GM12801 (cell line): ENCODE results near the gene IFT57.

ENCODE experiments used
- CTCF ChIP-seq: IDR thresholded peaks from one replicate; pipeline ENCODE4 v1.5.1; 2011; ENCODE audit warnings: control low read depth; ENCODE audit not compliant: insufficient read length; ENCODE audit errors: extremely low read depth

The IFT57 gene

DNA sequence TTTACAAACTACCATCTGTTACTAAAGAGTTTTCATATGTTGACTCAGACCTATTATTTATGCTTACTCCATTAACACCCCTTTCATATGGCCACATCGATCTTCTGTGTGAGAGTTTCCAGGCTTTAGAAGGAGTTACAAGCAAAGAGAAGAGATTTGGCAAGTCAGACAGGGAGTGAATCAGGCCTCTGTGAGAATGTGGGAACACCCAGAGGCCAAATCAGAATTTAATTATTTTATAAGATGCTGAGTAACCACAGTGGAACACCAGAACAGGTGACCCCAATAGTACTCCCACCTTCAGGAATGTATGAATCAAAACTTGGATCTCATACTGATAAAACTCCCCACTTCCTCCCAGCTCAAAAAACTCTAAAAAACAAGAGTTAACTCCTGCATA, 42.0 kb downstream of the IFT57 start:
- no peak for TF ChIP-seq CTCF

- no peak for TF ChIP-seq CTCF
Measured at GRCh38 chr3:108178676-108179075, 43.5 kb downstream of the IFT57 start.

DNA sequence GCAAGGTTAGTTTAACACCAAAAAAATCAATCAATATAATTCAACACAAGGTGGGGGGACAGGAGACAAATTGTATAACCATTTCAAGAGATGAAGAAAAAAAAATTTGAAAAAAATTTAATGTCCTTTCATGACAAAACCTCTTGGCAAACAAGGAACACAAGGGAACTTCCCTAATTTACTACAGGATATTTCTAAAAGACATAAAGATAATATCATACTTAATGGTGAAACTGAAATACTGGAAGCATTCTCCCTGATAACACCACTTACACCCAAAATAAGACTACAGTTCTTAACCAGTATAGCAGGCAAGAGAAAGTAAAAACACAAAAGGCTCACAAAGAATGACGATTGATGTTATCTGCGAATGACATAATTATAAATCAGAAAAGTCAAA, 44.7 kb downstream of the IFT57 start:
- TF ChIP-seq CTCF: no peak

DNA sequence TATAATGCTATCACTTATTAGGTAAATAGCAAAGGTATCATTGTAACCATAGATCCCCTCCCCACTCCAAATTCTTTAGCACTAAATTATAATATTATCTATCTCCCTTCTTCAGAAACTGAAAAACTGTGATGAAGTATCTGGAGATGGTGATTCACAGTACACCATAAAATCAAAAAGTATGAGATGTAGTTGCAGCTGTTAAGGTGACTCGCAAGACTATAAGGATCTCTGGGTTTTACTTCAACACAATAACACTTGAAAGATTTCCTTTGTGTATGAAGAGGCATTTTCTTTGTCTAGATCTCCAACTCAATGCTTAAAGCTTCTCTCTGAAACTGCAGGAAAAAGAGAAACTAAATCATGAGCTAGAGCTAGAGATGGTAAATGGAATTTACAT, 46.9 kb downstream of the IFT57 start:
- no peak for TF ChIP-seq CTCF

- no peak for TF ChIP-seq CTCF
Measured at GRCh38 chr3:108171106-108171505, 51.1 kb downstream of the IFT57 start.

- no peak for TF ChIP-seq CTCF
Measured at GRCh38 chr3:108164391-108164790, 57.8 kb downstream of the IFT57 start.

DNA sequence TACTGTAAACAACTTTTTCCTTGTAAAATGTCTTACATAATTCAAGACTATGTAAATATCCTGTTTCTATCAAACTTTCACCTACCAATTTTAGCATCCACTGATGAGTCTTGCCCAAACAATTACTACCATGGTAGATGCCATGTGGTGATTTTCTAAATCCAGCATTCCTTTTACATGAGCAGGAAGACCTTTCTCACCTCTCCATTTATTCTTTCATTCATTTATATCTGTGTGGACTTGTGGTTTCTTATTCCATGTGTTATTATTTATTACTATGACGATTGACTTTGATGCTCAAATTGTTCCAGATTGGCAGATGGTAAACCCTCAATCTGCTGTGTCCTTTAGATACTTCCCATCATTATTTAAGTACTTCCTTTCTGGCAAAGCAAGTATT, 62.4 kb downstream of the IFT57 start:
- no peak for TF ChIP-seq CTCF

- TF ChIP-seq CTCF: no peak
Measured at GRCh38 chr3:108159105-108159504, 63.1 kb downstream of the IFT57 start.
